Measurements from ENCODE around the gene TDRD12.
"Not testable (repeated sequence)": the region's sequence is repeated elsewhere in the genome, so short reads cannot be mapped to it uniquely, and the experiment has no call there.

The TDRD12 gene

DNA sequence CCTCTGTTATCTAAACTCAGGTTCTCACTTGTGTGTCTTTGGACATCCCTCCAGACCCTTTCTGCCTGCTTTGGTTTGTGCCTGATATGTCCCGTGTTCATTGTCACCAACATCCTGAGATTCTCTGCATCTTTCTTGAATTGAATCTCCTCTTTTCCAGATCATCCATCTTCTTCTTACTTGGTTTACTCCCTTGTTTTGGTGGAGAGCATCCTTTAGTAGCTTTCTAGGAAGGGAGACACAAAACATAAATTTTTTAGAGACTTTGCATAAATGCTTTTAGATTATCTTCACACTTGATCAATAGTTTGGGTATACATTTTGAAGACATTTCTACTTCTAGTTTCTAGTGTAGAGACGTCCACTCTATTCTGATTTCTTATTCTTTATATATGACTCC, 61.7 kb downstream of the TDRD12 start:
- no peak for TF ChIP-seq CTCF (IDR thresholded peaks at IDR 0.05; ENCODE audit: control insufficient read depth, insufficient read depth, low read depth, low read length, missing control alignments)
- no peak overlapping the region for H3K4me3 ChIP-seq (ENCODE audit: control insufficient read depth, low read depth, low read length)
- DNase-seq (ENCODE audit: low read depth), result no peak

DNA sequence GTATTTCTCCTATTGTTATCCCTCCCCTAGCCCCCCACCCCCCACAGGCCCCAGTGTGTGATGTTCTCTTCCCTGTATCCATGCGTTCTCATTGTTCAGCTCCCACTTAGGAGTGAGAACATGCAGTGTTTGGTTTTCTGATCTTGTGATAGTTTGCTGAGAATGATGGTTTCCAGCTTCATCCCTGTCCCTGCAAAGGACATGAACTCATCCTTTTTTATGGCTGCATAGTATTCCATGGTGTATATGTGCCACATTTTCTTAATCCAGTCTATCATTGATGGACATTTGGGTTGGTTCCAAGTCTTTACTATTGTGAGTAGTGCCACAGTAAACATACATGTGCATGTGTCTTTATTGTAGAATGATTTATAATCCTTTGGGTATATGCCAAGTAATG, 62.5 kb downstream of the TDRD12 start:
- not testable (repeated sequence) for H3K4me3 ChIP-seq (ENCODE audit: control insufficient read depth, low read depth, low read length); DNase-seq (ENCODE audit: low read depth)

DNA sequence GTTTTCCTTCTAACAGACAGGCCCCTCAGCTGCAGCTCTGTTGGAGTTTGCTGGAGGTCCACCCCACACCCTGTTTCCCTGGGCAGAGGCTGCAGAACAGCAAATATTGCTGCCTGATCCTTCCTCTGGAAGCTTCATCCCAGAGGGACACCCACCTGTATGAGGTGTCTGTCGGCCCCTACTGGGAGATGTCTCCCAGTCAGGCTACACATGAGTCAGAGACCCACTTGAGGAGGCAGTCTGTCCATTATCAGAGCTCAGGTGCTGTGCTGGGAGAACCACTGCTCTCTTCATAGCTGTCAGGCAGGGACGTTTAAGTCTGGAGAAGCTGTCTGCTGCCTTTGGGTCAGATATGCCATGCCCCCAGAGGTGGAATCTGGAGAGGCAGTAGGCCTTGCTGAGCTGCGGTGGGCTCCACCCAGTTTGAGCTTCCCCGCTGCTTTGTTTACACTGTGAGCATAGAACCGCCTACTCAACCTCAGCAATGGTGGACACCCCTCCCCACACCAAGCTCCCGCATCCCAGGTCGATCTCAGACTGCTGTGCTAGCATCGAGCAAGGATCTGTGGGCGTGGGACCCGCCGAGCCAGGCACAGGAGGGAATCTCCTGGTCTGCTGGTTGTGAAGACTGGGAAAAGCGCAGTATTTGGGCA, 67.7 kb downstream of the TDRD12 start:
- H3K4me3 ChIP-seq (ENCODE audit: control insufficient read depth, low read depth, low read length); DNase-seq (ENCODE audit: low read depth): not testable (repeated sequence)

DNA sequence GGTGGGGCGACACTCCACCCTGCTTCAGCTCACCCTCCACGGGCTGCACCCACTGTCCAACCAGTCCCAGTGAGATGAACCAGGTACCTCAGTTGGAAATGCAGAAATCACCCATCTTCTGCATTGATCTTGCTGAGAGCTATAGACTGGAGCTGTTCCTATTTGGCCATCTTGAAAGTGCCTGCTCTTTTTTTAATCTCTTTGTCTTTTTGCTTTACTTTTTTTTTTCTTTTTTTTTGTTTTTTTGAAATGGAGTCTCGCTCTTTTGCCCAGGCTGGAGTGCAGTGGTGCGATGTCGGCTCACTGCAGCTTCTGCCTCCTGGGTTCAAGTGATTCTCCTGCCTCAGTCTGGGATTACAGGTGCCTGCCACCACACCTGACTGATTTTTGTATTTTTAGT, 68.3 kb downstream of the TDRD12 start:
- H3K4me3 ChIP-seq (ENCODE audit: control insufficient read depth, low read depth, low read length); DNase-seq (ENCODE audit: low read depth): not testable (repeated sequence)

DNA sequence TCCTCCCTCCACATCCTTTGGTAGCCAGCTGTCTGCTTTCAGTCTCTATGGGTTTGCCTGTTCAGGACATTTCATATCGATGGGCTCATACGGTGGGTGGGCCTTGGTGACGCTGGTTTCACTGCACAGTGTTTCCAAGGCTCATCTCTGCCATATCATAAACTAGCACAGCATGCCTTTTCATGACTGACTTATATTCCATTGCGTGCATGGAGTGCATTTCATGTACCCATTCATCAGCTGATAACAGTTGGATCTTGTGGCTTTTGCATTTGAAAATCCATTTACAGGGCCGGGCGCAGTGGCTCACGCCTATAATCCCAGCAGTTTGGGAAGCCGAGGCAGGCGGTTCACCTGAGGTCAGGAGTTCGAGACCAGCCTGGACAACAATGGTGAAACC, 69.9 kb downstream of the TDRD12 start:
- DNase-seq (ENCODE audit: low read depth), result no peak
- TF ChIP-seq CTCF (IDR thresholded peaks at IDR 0.05; ENCODE audit: control insufficient read depth, insufficient read depth, low read depth, low read length, missing control alignments), result no peak
- no peak overlapping the region for H3K4me3 ChIP-seq (ENCODE audit: control insufficient read depth, low read depth, low read length)

GRCh38 chr19:32798201-32798600, 78.6 kb downstream of the TDRD12 start:
- TF ChIP-seq CTCF (IDR thresholded peaks at IDR 0.05; ENCODE audit: control insufficient read depth, insufficient read depth, low read depth, low read length, missing control alignments), result no peak
- no peak overlapping the region for H3K4me3 ChIP-seq (ENCODE audit: control insufficient read depth, low read depth, low read length)
- no peak for DNase-seq (ENCODE audit: low read depth)

- no peak for TF ChIP-seq CTCF (IDR thresholded peaks at IDR 0.05; ENCODE audit: control insufficient read depth, insufficient read depth, low read depth, low read length, missing control alignments)
- no peak for DNase-seq (ENCODE audit: low read depth)
Measured at GRCh38 chr19:32800191-32800590, 80.6 kb downstream of the TDRD12 start.

GRCh38 chr19:32800754-32801153, 81.2 kb downstream of the TDRD12 start:
- DNase-seq (ENCODE audit: low read depth), result no peak
- no peak overlapping the region for H3K4me3 ChIP-seq (ENCODE audit: control insufficient read depth, low read depth, low read length)
- no peak for TF ChIP-seq CTCF (IDR thresholded peaks at IDR 0.05; ENCODE audit: control insufficient read depth, insufficient read depth, low read depth, low read length, missing control alignments)

More at GRCh38 chr19:32800191-32800590, 80.6 kb downstream of the TDRD12 start:
- H3K4me3 ChIP-seq (ENCODE audit: control insufficient read depth, low read depth, low read length), result no peak overlapping the region

Measured in AG09309 (cell line).